Myocyte (in vitro differentiated cells): Measurements from ENCODE around the gene ASPHD1. TPM values are rescaled to one million over a fixed set of nuclear protein-coding genes. Genes with fewer than 3 reads are reported as not detected.
A peak's percentile ranks its signal among the peaks of the same experiment; 100 is the strongest.
"Not testable (repeated sequence)": the region's sequence is repeated elsewhere in the genome, so short reads cannot be mapped to it uniquely, and the experiment has no call there.

Source experiments
- DNase-seq: peaks from one replicate; pipeline ENCODE4 v3.0.0-alpha.2; 2012; ENCODE audit warnings: low read depth
- total RNA-seq: library from RNA; depleted of rRNA; stranded (reverse); fragments of >200 nt; gene quantifications from 2 replicates; pipeline ENCODE4 v1.2.3, GENCODE V29; 2014

The ASPHD1 gene
- total RNA-seq, 1 donor from 2014 or later = 3.9 TPM

GRCh38 chr16:29877266-29877961 lies 22.9 kb upstream of the ASPHD1 start:
- DNase-seq = no peak

- no peak for DNase-seq
Measured at GRCh38 chr16:29878172-29878571, 22.1 kb upstream of the ASPHD1 start.

- no peak for DNase-seq
Measured at GRCh38 chr16:29881050-29881449, 19.2 kb upstream of the ASPHD1 start.

GRCh38 chr16:29883987-29884386 lies 16.3 kb upstream of the ASPHD1 start:
- DNase-seq = no peak

- DNase-seq = not testable (repeated sequence)
Measured at GRCh38 chr16:29889372-29889771, 10.9 kb upstream of the ASPHD1 start.

- no peak for DNase-seq
Measured at GRCh38 chr16:29891525-29892457, 8.5 kb upstream of the ASPHD1 start.

- no peak for DNase-seq
Measured at GRCh38 chr16:29892458-29892813, 7.9 kb upstream of the ASPHD1 start.

- no peak for DNase-seq
Measured at GRCh38 chr16:29893553-29893952, 6.7 kb upstream of the ASPHD1 start.

- no peak for DNase-seq
Measured at GRCh38 chr16:29894352-29894751, 5.9 kb upstream of the ASPHD1 start.

- no peak for DNase-seq
Measured at GRCh38 chr16:29896841-29897240, 3.4 kb upstream of the ASPHD1 start.

- DNase-seq = no peak
Measured at GRCh38 chr16:29897333-29897732, 3.0 kb upstream of the ASPHD1 start.

GRCh38 chr16:29898135-29898803 lies 2.0 kb upstream of the ASPHD1 start:
- DNase-seq = no peak

- DNase-seq = peak; percentile 24
Measured at GRCh38 chr16:29898804-29899515, 1.3 kb upstream of the ASPHD1 start.

GRCh38 chr16:29899516-29900101 lies 679 bp upstream of the ASPHD1 start, which contains the start of gene SEZ6L2:
SEZ6L2 (minus strand) TSS chr16:29899550; CDS start chr16:29899019, 531 bp downstream.
- peak; percentile 74 for DNase-seq

- no peak for DNase-seq
Measured at GRCh38 chr16:29900888-29901606, 759 bp downstream of the ASPHD1 start.

- no peak for DNase-seq
Measured at GRCh38 chr16:29901607-29901945, 1.3 kb downstream of the ASPHD1 start.

GRCh38 chr16:29903590-29903989 lies 3.3 kb downstream of the ASPHD1 start:
- DNase-seq = no peak

- no peak for DNase-seq
Measured at GRCh38 chr16:29904947-29905346, 4.7 kb downstream of the ASPHD1 start.

GRCh38 chr16:29905668-29906067 lies 5.4 kb downstream of the ASPHD1 start:
- no peak for DNase-seq
